A549 (cell line): ENCODE results near the gene CDX2.

Source experiments
- BHLHE40 ChIP-seq: IDR thresholded peaks from 2 replicates; pipeline ENCODE4 v1.6.1; 2012; ENCODE audit warnings: low read depth, low read length, inconsistent platforms
- CHD2 ChIP-seq: fragments of 150-350 bp; IDR thresholded peaks from 2 replicates; pipeline ENCODE4 v1.6.1; 2014; ENCODE audit warnings: low read length; ENCODE audit not compliant: partially characterized antibody
- CHD4 ChIP-seq: fragments of 200-600 bp; sonication (generic); IDR thresholded peaks from 2 replicates; pipeline ENCODE4 v1.6.1; 2016; ENCODE audit warnings: antibody characterized with exemption, mild to moderate bottlenecking, borderline replicate concordance
- EP300 ChIP-seq, 2 experiments: fragments of >200 bp; sonication (Bioruptor Twin); formaldehyde crosslinking; IDR thresholded peaks; 2 replicates in 1 of 2; 3 replicates in 1 of 2; pipeline ENCODE4 v1.6.1; 2016 to 2017
- JUN ChIP-seq, 2 experiments: fragments of >200 bp; sonication (Bioruptor Twin); formaldehyde crosslinking; IDR thresholded peaks; 2 replicates in 1 of 2; 3 replicates in 1 of 2; pipeline ENCODE4 v1.6.1; 2016 to 2017
- MAFK ChIP-seq: fragments of 450-650 bp; IDR thresholded peaks from 2 replicates; pipeline ENCODE4 v1.6.1; 2014; ENCODE audit not compliant: partially characterized antibody
- NR3C1 ChIP-seq: fragments of >200 bp; sonication (Bioruptor Twin); formaldehyde crosslinking; IDR thresholded peaks from 3 replicates; pipeline ENCODE4 v1.6.1; 2017
- PHF8 ChIP-seq: fragments of 200-600 bp; sonication (generic); IDR thresholded peaks from 2 replicates; pipeline ENCODE4 v1.6.1; 2016; ENCODE audit warnings: low read depth, mild to moderate bottlenecking, antibody characterized with exemption, moderate library complexity, borderline replicate concordance
- POLR2A ChIP-seq: IDR thresholded peaks from 2 replicates; pipeline ENCODE4 v1.6.1; 2012; ENCODE audit warnings: mild to moderate bottlenecking, low read length
- RAD21 ChIP-seq, 2 experiments: fragments of >200 bp in 1 of 2; sonication (Bioruptor Twin) in 1 of 2; formaldehyde crosslinking in 1 of 2; IDR thresholded peaks in 1 of 2; conservative IDR thresholded peaks in 1 of 2; 2 replicates in 1 of 2; 3 replicates in 1 of 2; pipeline ENCODE4 v1.6.1; 2012 to 2018; ENCODE audit warnings: inconsistent platforms in 1 of 2
- TF ChIP-seq, protein P1 (sequence below): fragments of >200 bp; sonication (Bioruptor Twin); formaldehyde crosslinking; IDR thresholded peaks from 3 replicates; pipeline ENCODE4 v1.5.1; 2016
- TF ChIP-seq, protein P2 (sequence below): fragments of 200-600 bp; sonication (generic); IDR thresholded peaks from 2 replicates; pipeline ENCODE4 v1.6.1; 2016; ENCODE audit warnings: antibody characterized with exemption, mild to moderate bottlenecking, moderate library complexity
- TF ChIP-seq, protein P3 (sequence below): IDR thresholded peaks from 2 replicates; pipeline ENCODE4 v1.6.1; 2012
- TF ChIP-seq, protein P4 (sequence below): fragments of 450-650 bp; IDR thresholded peaks from 2 replicates; pipeline ENCODE4 v1.6.1; 2014; ENCODE audit warnings: antibody characterized with exemption

DNA sequence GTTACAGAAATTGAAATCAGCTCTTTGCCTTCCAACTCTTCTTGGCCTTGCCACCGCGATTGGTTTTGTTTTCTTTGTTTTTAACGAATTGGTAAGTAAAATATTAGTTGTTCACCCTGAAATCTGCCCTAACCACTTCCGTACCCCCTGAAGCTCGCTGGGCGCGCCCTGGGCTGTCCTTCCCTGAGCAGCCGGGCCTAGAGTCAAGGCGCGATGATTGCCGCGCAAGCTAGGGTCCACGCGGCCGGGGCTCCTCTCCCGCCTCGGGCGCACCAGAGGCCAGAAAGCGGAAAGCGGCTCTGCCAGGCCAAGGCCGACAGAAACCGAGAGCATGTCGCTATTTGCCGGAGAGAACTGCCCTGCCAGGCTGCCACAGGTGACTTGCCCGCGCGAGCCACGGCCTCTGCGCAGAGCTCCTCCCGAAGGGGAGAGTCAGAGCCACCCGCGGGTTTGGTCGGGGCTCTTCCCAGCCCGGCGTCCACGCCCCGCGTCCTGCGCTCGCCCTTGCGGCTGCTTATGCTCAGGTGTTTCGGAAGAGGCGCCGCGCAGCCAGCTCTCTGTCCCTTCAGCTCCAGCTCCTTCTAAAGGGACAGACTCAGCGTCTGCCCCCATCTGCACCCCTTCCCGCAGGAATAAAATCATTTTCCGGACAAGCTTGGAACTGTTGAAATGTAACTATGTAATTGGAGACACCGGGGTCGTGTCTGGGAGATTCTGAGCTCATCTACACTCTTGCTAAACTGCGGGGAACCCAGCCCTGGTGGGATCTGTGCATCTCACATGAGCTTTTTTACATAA, 6.6 kb upstream of the CDX2 start:
- TF ChIP-seq, protein P1, sequence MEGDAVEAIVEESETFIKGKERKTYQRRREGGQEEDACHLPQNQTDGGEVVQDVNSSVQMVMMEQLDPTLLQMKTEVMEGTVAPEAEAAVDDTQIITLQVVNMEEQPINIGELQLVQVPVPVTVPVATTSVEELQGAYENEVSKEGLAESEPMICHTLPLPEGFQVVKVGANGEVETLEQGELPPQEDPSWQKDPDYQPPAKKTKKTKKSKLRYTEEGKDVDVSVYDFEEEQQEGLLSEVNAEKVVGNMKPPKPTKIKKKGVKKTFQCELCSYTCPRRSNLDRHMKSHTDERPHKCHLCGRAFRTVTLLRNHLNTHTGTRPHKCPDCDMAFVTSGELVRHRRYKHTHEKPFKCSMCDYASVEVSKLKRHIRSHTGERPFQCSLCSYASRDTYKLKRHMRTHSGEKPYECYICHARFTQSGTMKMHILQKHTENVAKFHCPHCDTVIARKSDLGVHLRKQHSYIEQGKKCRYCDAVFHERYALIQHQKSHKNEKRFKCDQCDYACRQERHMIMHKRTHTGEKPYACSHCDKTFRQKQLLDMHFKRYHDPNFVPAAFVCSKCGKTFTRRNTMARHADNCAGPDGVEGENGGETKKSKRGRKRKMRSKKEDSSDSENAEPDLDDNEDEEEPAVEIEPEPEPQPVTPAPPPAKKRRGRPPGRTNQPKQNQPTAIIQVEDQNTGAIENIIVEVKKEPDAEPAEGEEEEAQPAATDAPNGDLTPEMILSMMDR = no peak
- TF ChIP-seq EP300 (IDR thresholded peaks at IDR 0.05) (no peak), BHLHE40 (no peak), POLR2A (no peak), JUN (IDR thresholded peaks at IDR 0.05) (no peak), RAD21 (conservative IDR thresholded peaks at IDR 0.05 in 1 of 2, IDR thresholded peaks at IDR 0.05 in 1 of 2) (no peak), CHD2 (no peak), PHF8 (no peak), NR3C1 (no peak), MAFK (no peak), CHD4 (no peak)
- TF ChIP-seq, protein P2, sequence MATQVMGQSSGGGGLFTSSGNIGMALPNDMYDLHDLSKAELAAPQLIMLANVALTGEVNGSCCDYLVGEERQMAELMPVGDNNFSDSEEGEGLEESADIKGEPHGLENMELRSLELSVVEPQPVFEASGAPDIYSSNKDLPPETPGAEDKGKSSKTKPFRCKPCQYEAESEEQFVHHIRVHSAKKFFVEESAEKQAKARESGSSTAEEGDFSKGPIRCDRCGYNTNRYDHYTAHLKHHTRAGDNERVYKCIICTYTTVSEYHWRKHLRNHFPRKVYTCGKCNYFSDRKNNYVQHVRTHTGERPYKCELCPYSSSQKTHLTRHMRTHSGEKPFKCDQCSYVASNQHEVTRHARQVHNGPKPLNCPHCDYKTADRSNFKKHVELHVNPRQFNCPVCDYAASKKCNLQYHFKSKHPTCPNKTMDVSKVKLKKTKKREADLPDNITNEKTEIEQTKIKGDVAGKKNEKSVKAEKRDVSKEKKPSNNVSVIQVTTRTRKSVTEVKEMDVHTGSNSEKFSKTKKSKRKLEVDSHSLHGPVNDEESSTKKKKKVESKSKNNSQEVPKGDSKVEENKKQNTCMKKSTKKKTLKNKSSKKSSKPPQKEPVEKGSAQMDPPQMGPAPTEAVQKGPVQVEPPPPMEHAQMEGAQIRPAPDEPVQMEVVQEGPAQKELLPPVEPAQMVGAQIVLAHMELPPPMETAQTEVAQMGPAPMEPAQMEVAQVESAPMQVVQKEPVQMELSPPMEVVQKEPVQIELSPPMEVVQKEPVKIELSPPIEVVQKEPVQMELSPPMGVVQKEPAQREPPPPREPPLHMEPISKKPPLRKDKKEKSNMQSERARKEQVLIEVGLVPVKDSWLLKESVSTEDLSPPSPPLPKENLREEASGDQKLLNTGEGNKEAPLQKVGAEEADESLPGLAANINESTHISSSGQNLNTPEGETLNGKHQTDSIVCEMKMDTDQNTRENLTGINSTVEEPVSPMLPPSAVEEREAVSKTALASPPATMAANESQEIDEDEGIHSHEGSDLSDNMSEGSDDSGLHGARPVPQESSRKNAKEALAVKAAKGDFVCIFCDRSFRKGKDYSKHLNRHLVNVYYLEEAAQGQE = no peak
- TF ChIP-seq, protein P3, sequence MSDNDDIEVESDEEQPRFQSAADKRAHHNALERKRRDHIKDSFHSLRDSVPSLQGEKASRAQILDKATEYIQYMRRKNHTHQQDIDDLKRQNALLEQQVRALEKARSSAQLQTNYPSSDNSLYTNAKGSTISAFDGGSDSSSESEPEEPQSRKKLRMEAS = no peak
- TF ChIP-seq, protein P4, sequence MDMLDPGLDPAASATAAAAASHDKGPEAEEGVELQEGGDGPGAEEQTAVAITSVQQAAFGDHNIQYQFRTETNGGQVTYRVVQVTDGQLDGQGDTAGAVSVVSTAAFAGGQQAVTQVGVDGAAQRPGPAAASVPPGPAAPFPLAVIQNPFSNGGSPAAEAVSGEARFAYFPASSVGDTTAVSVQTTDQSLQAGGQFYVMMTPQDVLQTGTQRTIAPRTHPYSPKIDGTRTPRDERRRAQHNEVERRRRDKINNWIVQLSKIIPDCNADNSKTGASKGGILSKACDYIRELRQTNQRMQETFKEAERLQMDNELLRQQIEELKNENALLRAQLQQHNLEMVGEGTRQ = no peak
